ENCODE data around the gene THRA. TPM values are rescaled to one million over a fixed set of nuclear protein-coding genes. Genes with fewer than 3 reads are reported as not detected.

Gene THRA
- total RNA-seq, 1 experiment from 2014 or later: 10.1 TPM

GRCh38 chr17:40076591-40076990 is 13.8 kb downstream of the THRA start:
- no peak overlapping the region for H2BK15ac ChIP-seq (ENCODE audit: low read depth, low read length)
- H4K8ac ChIP-seq (replicated peaks; ENCODE audit: insufficient read length, low read depth, low read length): no peak overlapping the region
- H2AFZ ChIP-seq (ENCODE audit: low read length): no peak overlapping the region
- no peaks in the 10 kb centered on the region for H3K9me3 Mint-ChIP-seq
- no peak overlapping the region for H3T11ph ChIP-seq (ENCODE audit: low read length)
- H3K18ac ChIP-seq (ENCODE audit: insufficient read length, low read depth, low read length): no peak overlapping the region
- H3K27me3 ChIP-seq (ENCODE audit: insufficient read depth, low read length): no peaks in the 10 kb centered on the region
- no CpG with 5 or more reads among the region's 7 CpGs for WGBS (ENCODE audit: extremely low coverage, insufficient read length, low lambda C conversion rate)
- no peak overlapping the region for H3K4ac ChIP-seq (ENCODE audit: low read depth, low read length)
- H3K4me1 ChIP-seq (ENCODE audit: insufficient read depth, low read length): peaks cover 2% of the 10 kb centered on the region; the same call in 1 of the 2 replicates
- H3K56ac ChIP-seq (ENCODE audit: insufficient read length, low read depth, low read length): no peak overlapping the region
- H3K23me2 ChIP-seq (ENCODE audit: insufficient read length, low read depth, low read length, poor library complexity, severe bottlenecking): no peaks in the 10 kb centered on the region
- H4K5ac ChIP-seq (ENCODE audit: insufficient read length, low read depth, low read length): no peak overlapping the region
- no peak overlapping the region for H2BK20ac ChIP-seq (ENCODE audit: low read depth, low read length, poor library complexity, severe bottlenecking)
- no peaks in the 10 kb centered on the region for H3K9me3 ChIP-seq (ENCODE audit: control insufficient read depth, low read depth, low read length)
- no peak overlapping the region for H3K9ac ChIP-seq (ENCODE audit: extremely low read depth, insufficient read length, low read length)
- no peak overlapping the region for H3K14ac ChIP-seq (ENCODE audit: insufficient read depth, low read length)
- H3K4me3 Mint-ChIP-seq: no peak overlapping the region
- H3K4me1 Mint-ChIP-seq: peaks cover 26 to 41% of the 10 kb centered on the region in 2 experiments
- H3K23ac ChIP-seq (ENCODE audit: insufficient read length, low read depth, low read length): no peak overlapping the region
- DNase-seq: no peak
- H3K79me1 ChIP-seq (ENCODE audit: insufficient read depth, low read depth, low read length, poor library complexity, severe bottlenecking): no peaks in the 10 kb centered on the region
- H2BK12ac ChIP-seq (ENCODE audit: insufficient read length, low read depth, low read length): no peak overlapping the region
- no peaks in the 10 kb centered on the region; the same call in 1 of the 2 replicates for H3K27me3 Mint-ChIP-seq (ENCODE audit: low read depth)
- peaks cover 0 to 7% (median 4%) of the 10 kb centered on the region in 3 experiments; a peak in 2 of 7 replicates for H3K36me3 Mint-ChIP-seq (ENCODE audit: insufficient read depth in 1 of 3, low read depth in 3 of 3)
- no peak overlapping the region for H4K91ac ChIP-seq (ENCODE audit: insufficient read length, low read depth, low read length)
- H3K4me2 ChIP-seq (ENCODE audit: insufficient read depth, insufficient read length, low read length): no peak overlapping the region
- H2BK5ac ChIP-seq (ENCODE audit: insufficient read length, low read length): no peak overlapping the region
- H3K27ac ChIP-seq (ENCODE audit: insufficient read length, low read depth, low read length): no peak overlapping the region
- H2BK120ac ChIP-seq (ENCODE audit: low read depth, low read length, poor library complexity, severe bottlenecking): no peak overlapping the region
- no peak overlapping the region for H2AK5ac ChIP-seq (ENCODE audit: insufficient read length, low read length)
- H3K79me2 ChIP-seq (ENCODE audit: insufficient read depth, low read length): no peaks in the 10 kb centered on the region
- no peak for TF ChIP-seq CTCF (conservative IDR thresholded peaks at IDR 0.05)
- H4K20me1 ChIP-seq (ENCODE audit: control insufficient read depth, insufficient read depth, insufficient read length): no peaks in the 10 kb centered on the region
- H3K27ac Mint-ChIP-seq: no peak overlapping the region; a peak in 1 of 7 replicates
